HG02870 (cell line): ENCODE measurements around the gene EML3.
A peak's percentile ranks its signal among the peaks of the same experiment; 100 is the strongest.
"Not testable (repeated sequence)": the region's sequence is repeated elsewhere in the genome, so short reads cannot be mapped to it uniquely, and the experiment has no call there.

Experiments
- ATAC-seq: cut with Tn5 transposase; IDR thresholded peaks from one replicate; pipeline ENCODE4 v1.9.1; 2021; ENCODE audit warnings: mild to moderate bottlenecking, moderate library complexity; ENCODE audit not compliant: unreplicated experiment

EML3 gene

DNA sequence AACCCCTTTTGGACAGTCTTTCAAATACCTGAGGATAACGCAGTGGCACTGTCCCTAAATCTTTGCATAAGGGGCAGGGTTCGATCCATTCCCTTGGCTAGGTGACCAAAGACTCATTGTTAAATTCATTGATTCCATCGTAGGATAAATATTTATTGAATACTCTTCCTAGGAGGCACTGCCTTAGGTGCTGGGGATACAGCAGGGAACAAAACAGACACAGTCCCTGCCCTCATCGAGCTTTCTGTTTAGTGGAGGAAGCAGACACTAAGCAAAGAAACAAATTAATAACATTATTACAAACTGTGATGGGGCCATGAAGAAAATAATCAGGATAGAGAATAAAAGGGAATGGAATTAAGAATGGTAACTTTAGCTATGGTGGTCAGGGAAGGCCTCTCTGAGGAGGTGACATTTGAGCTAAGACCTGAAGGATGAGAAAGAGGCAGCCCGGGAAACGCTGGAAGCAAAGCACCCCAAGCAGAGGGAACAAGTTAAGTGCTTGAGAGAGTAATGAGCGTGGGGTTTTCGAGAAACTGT is 8.5 kb upstream of the EML3 start:
- no peak for ATAC-seq

DNA sequence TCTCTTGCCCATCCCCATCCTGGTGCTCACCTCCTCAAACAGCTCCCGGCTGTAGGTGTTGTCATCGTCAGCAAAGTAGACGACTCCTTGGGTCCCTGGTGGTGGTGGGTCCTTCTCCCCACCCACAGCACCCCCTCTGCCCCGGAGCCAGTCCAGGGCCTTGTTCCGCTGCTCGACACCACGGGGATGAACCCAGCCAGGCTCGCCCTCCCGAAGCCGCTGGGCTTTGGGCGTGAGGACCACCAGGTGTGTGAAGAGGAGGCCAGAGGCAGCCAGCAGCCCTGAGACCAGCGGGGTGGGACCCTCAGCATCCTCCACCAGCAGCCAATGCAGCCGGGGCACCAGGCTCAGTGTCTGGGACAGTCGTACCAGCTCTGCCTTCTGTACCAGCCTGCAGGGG is 4.4 kb upstream of the EML3 start:
- ATAC-seq = not testable (repeated sequence)

DNA sequence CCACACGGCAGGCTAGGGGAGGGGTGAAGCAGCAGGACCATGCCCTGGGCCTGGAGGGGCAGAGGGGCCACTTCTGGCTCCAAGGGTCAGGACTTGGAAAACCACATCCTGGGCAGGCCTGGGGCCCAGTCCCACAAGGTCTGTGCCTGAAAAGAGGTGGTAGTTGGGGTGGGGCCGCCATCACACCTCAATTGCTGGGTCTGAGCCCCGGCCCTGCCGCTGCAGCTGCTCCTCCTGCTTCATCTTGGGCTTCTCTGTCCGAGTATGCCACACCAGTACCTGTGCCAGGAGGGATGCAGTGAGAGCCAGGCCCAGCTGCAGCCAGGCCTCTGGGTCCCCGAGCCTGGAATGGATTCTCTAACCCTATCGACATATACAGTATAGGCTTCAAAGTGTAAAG is 2.9 kb upstream of the EML3 start:
- no peak for ATAC-seq

DNA sequence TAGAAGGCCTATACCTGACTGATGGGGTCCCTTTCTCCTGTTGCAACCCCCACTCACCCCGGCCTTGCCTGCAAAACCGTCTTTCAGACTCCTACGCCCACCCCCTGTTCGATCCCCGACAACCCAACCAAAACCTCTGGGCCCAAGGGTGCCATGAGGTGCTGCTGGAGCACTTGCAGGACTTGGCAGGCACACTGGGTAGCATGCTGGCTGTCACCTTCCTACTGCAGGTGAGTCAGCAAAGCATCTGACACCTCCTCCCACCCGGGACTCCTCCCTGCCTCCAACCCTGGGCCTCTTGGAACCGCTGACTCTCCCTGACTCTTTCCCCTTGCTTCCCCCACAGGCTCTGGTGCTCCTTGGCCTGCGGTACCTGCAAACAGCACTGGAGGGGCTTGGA is 1.7 kb upstream of the EML3 start:
- ATAC-seq = no peak

DNA sequence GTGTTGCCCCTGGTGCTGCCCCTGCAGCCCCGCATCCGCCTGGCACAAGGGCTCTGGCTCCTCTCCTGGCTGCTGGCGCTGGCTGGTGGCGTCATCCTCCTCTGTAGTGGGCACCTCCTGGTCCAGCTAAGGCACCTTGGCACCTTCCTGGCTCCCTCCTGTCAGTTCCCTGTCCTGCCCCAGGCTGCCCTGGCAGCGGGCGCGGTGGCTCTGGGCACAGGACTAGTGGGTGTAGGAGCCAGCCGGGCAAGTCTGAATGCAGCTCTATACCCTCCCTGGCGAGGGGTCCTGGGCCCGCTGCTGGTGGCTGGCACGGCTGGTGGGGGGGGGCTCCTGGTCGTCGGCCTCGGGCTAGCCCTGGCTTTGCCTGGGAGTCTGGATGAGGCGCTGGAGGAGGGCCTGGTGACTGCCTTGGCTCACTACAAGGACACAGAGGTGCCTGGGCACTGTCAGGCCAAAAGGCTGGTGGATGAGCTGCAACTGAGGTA is 760 bp upstream of the EML3 start:
- no peak for ATAC-seq

DNA sequence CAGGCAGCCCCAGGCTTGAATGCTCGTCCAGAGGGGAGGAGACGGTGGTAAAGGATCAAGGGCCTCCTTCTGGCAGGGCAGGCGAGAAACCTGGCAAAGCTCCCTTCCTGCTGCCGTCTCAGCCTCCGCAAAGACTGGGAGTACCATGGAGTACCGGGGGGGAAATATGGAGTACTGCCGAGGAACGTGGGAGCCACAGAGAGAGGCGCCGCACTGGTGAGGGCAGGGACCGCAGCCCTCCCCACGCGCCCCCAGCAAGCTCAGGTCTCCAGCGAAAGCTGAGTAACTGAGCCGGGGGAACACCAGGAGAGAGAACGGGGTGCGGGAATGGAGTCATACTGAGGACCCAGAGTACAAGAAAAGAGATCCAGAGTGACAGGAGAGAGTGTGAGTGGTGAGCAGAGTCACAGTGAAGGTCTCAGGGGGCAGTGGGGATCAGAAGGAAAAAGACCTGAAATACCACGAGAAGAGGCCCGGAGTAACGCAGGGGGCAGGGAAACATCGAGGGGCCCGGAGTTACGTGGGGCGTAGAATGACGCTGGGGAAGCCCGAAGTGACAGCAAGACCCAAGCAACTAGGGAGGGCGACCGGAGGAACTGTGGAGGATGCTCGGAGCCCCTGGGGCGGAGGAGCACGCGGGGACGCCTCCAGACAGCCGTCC is 740 bp downstream of the EML3 start:
- ATAC-seq = peak; percentile 14

DNA sequence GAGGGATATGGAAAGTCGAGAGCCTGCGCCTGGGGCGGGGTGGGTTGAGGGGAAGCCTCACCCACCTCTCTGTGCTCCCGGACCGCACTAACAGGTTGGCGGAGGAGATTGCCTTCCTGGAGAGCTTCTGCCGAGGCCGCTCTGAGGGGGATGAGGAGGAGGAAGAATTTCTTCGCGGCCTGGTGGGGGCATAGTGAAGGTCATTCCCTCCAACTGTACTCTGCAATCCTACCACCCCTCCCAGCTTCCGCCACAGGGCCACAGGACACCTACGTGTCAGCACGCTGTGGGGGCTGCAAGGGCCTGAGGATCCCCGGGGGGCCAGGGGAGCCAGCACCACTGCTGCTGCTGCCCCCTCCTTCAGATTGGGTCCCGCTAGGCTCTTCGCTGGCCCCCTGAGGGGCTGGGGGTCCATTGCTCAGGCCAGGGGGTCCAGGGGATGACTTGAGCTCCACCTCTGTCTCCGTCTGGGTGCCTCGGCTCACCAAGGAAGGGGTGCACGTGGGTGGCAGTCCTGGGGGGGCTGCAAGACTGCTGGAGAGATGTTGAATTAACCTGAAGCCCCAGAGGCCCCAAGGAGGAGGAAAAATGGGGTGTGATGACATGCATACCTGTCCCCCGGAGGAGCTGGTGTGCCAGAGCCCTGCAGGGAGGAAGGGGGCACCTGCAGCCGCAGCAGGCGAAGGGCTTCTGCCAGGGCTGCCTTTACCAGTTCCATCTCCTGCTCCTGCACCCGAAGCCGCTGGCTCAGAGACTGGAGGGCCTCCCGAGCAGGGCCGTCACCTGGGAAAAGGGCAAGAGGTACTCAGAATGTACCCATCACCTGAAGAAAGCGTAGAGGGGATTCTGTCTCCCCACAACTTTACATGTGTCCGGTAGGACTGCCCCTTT is 1.5 kb downstream of the EML3 start:
- ATAC-seq = no peak

DNA sequence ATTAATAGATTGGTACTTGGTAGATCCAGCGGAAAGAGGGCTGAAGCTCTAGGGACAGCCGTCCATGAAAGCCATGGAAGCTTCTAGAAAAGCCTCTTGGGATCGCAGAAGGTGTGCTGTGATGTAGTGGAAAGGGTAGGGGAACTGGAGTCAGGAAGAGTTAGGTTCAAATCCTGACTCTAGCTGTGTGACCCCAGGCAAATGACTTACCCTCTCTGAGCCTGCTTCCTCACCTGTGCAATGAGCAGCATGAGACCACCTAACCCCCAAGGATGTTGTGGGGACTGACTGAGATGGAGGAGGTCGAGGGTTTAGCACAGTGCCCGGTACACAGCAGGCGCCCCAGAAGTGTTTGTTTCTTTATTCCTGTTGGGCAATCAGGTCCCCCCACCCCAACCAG is 2.2 kb downstream of the EML3 start:
- ATAC-seq = no peak

DNA sequence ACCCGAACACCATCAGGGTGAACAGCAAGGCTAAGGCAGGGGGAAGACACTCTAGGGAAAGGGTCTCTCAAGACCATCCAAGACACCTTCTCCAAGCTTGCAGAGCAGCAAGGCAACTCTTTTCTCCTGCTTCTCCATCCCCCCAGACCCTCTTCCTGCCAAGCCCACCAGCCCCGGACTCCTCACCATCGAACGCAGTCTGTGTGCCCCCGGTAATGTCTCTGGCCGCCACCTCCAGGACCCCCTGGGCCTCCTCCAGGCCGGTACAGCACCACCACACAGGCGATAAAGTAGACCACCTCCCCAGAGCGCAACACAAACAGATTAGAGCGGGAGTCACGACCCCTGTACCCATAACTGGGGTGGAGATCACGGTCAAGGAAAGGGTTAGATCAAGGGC is 3.8 kb downstream of the EML3 start:
- ATAC-seq = no peak

DNA sequence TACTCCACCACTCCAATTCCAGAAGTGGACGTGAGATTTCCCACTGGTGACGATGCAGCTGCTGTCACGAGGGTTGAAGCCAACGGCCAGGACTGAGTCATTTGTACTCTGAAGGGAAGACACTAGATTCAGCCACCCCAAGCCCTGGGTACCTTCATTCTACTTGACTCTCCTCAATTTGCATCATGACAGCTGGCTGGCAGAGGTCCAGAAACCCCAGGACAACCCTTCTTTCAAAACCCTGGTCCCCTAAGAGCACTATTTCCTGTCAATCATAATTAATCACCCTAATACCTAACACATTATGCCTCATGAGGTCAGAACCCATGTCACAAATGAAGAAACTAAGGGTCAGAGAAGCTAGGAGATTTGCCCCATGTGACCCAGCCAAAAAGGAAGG is 4.9 kb downstream of the EML3 start:
- ATAC-seq = no peak

DNA sequence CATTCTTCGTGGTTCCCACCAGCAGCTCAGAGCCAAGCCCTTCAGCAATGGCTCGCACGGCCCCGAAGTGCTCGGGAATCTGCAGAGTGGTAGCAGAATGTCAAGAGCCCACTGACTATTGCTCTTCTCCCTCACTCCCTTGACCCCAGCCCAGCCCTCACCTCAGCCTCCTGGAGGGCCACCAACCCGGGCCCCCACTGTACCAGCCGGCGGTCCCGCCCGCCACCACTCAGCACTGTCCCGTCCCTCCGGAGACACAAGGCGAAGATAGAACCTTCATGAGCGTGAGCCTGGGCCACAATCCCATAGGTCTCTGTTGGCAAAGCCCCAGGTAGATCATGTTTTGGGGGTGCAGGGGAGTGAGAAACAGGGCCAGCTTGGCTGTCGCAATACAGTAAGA is 6.7 kb downstream of the EML3 start:
- ATAC-seq = no peak

DNA sequence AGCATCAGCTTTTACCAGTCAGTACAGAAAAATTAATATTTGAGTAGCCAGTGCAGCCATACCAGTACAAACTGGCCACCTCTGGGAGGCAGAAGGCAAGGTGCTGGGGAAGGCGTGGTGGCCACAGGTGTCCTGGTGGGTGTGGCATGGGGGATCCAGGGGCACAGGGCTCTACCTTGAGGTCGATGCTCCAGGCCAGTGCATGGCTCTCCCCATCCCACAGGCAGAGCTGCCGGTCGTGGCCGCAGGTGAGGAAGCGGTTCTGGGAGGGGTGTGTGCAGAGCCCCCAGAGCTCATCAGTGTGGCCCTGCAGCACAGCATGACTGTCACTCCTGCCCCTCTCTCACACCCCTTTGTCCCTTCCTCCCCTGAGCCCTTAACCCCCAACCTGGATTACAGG is 7.1 kb downstream of the EML3 start:
- ATAC-seq = no peak

DNA sequence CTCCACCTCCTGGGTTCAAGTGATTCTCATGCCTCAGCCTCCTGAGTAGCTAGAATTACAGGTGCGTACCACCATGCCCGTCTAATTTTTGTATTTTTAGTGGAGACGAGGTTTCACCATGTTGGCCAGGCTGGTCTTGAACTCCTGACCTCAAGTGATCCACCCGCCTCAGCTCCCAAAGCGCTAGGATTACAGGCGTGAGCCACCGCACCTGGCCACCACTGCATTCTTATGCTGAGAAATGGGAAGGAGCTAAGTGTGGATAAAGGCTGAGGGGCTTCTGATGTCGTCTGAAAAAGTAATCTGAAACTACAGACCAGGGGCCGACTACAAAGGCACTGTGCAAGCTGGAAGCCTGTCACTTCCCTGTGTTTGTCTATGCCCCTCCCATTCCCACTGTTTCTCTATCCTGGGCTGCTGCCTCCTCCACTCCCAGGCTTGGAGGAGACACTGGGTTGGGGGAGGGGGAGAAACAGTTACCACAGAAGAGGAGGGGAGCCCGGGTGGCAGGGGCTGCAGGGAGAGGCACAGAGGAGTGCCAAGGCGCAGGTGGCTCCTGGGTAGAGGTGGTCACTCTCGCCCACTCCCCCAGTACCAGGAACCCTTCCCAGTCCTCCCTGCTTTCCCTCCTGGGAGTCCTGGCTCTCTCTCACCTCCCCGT is 8.0 kb downstream of the EML3 start:
- ATAC-seq = no peak

DNA sequence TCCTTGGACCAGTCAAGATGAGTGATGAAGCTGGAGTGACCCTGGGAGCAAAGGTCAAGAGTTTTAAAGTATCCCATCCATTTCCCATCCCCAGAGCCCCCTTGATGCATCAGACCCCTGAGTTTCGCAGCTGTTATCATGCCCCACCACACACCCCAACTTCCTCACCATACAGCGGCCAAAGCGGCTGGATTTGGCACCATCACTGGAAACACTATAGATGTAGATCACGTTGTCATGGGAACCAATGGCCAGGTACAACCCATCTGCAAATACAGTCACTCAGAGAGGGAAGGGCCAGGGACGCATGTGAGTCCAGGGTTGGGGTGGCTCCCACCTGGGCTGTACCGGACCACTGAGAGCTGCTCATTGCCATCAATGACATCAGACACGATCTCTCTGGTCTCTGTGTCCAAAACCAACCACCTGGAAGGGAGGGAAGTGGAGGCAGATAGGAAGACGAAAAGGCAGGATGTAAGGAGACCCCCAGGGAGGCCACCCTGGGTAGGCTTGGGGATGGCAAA is 8.7 kb downstream of the EML3 start:
- ATAC-seq = no peak

DNA sequence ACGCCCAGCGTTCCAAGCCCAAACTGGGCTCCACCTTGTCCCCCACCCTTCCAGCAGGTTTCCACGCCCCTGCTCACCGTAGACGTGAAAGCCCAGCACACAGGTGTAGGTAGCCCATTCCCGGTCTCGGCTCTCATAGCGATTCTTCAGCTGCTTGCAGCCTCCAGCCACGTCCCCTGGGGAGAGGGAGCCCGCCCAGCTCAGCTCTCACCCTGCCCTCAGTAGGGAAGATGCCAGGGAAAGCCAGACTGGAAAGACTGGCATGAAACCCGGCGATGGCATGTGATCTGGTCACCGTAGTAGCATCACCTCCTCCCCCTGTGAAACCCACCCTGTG is 9.5 kb downstream of the EML3 start:
- ATAC-seq = no peak

DNA sequence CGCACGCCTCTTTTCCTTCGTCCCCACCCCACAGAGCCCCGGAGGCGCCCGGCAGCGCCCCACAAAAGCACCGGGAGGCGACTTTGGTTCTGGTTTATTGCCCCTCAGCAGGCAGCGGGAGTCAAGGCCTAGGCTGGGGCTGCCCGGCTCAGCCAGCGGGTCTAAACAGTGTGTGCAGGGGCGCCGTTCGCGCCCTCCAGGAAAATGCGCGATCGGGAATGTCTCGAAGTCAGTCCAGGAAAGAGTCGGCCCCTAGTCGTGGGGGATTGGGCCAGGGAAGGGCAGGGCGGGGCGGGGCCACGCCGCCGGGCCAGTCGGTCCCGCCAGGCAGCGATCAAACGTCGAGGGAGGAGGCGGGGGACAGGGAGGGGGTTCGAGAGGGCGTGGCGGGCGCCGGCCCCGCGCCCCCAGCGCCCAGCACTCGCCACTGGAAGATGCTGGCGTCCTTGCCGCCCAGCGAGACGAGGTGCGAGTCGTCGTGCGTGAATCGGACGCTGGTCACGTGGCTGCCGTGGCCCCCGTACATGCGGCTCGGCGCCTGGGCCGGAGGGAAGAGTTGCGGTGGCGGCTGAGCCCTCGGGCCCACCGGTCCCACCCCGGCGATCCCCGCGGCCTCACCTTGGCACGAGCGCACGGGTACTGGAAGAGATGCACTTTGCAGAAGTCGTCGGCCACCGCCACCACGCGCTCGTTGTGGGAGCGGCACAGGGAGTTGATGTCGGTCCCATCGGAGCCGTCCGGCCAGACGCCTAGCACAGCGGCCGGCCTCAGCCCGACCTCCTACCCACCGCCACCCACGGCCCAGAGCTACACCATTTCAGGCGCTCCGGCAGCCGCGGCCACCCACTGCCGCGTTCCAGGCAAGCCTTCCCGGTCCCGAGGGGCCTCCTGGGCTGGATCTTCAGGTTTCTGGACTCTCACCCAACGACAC is 10.2 kb downstream of the EML3 start:
- ATAC-seq = no peak

DNA sequence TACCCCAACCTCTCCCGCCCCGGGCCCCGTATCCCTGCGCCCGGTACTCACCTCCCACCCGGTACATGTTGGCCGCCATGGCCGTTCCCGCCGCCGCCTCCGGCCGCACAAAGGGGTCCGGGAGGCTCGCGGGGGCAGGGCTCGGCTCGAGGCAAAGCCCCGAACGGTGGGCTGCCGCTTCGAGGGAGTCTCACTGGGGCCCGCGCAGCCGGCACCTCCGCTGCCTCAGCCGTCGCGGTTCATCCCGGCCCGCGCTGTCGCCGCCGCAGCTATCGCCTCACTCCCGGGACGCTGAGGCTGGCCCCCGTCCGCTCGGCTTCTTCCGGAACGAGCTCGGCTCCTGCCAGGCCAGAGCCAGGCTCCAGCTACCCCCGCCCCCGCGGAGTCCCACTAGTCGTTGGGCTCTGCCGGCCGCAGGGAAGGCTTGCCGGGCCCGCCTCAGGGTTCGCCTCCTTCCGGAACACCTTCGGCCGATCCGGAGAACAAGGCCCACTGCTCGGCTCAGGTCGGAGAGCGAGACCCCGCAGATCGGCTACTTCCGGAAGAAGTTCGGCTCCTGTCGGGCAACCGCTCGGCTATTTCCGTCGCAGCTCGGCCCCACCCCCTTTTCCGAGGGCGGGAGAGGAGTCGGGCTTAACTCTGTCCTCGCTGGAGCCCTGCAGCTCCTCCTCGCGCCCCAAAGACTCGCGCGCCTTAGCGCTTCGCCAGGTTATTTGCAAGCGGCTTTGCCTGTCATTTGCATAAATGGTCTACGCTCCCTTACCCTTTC is 11.0 kb downstream of the EML3 start, which contains the start of gene MTA2:
MTA2 (minus strand) TSS at position 494 of the 769 bp plus-strand sequence; CDS start at position 79, 415 bp downstream.
- peak; percentile 70 for ATAC-seq

DNA sequence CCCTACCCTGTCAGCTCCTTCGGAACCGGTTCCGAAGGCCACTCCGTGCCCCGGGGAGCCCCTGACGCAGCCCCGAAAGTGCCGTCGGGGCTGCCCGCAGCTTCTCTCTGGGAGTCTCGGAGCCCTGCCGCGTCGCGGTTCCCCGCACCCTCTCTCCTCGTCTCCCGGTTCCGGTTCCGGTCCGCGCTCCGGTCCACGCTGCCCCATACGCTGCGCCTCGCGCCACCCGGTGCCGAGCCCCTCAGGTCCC is 11.5 kb downstream of the EML3 start:
- ATAC-seq = peak; percentile 7

DNA sequence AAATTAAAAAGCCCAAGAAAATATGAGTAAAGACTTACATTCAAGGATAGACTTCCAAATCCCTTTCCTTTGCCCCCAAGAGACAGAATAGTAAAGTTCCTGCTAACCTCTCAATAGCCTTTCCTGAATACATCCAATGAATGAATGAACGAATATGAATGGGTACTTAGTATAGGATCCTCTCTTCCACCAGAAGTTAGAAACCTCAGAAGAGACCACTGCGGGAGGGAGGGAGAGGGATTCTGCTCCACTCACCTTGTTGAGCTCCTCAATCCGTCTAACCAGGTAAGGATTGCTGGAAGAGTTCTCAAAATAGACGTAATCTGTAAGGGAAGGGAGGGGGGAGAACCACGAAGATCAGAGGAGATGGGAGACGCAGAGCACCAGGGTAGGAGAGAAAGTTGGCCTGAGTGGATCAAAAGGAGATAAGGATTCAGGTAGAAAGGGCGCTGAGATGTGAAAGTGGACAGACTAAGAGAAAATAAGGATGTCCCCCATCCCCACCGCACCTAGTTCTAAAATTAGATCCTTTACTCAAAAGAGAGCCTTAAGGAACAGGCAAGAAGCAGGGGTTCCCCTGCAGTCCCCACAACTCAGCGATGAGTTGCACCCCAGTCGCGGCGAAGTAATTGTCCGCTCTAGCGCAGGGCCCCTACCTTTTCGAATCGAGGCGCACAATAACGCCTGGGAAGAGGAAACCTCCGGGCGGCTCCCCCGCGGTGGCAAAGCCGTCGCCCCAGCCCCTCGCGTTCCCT is 12.0 kb downstream of the EML3 start:
- no peak for ATAC-seq
